CD14-positive monocyte (primary cell): ENCODE results near the gene COQ7. TPM values are rescaled to one million over a fixed set of nuclear protein-coding genes. Genes with fewer than 3 reads are reported as not detected.
A peak's percentile ranks its signal among the peaks of the same experiment; 100 is the strongest.

Experiments
- DNase-seq, 3 donors: peaks; one replicate each; pipeline ENCODE4 v3.0.0-alpha.2; 2011 to 2022
- H2AFZ ChIP-seq: 2 replicates; pipeline ENCODE4 v1.6.0; 2012; ENCODE audit warnings: mild to moderate bottlenecking, low read depth, low read length, inconsistent platforms; ENCODE audit not compliant: insufficient read depth, poor library complexity, severe bottlenecking
- H3K27ac ChIP-seq, 2 donors: 1 replicate in 1 of 2; 2 replicates in 1 of 2; pipeline ENCODE4 v1.5.1; 2012 to 2013; ENCODE audit warnings: low read length in 2 of 2, control low read depth in 1 of 2, inconsistent platforms in 1 of 2, low read depth in 1 of 2, mild to moderate bottlenecking in 1 of 2
- H3K27me3 ChIP-seq, 2 donors: one replicate each; pipeline versions ENCODE4 v1.6.0 to v1.6.1; 2011 to 2013; ENCODE audit warnings: low read length in 2 of 2; ENCODE audit not compliant: control insufficient read depth in 2 of 2, insufficient read depth in 2 of 2
- H3K36me3 ChIP-seq, 2 donors: replicated peaks in 1 of 2; 1 replicate in 1 of 2; 2 replicates in 1 of 2; pipeline versions ENCODE4 v1.5.1 to v1.6.1; 2012 to 2013; ENCODE audit warnings: low read length in 2 of 2, control low read depth in 1 of 2, inconsistent platforms in 1 of 2, mild to moderate bottlenecking in 1 of 2; ENCODE audit not compliant: insufficient read depth in 2 of 2, control insufficient read depth in 1 of 2
- H3K4me1 ChIP-seq, 2 donors: 1 replicate in 1 of 2; 2 replicates in 1 of 2; pipeline versions ENCODE4 v1.5.1 to v1.6.1; 2012 to 2013; ENCODE audit warnings: low read length in 2 of 2, control low read depth in 1 of 2, inconsistent platforms in 1 of 2, mild to moderate bottlenecking in 1 of 2, moderate library complexity in 1 of 2; ENCODE audit not compliant: insufficient read depth in 2 of 2, control insufficient read depth in 1 of 2
- H3K4me2 ChIP-seq: replicated peaks from 2 replicates; pipeline ENCODE3; 2012; ENCODE audit warnings: low read length, moderate library complexity, mild to moderate bottlenecking; ENCODE audit not compliant: poor library complexity, severe bottlenecking; ENCODE audit errors: extremely low read depth
- H3K4me3 ChIP-seq, 3 experiments: fragments of 200-600 bp in 1 of 3; sonication (generic) in 1 of 3; replicated peaks in 1 of 3; 1 replicate in 2 of 3; 2 replicates in 1 of 3; pipeline ENCODE4 v1.5.1; 2011 to 2013; ENCODE audit warnings: low read length in 3 of 3, mild to moderate bottlenecking in 3 of 3, control low read depth in 2 of 3, low read depth in 2 of 3, inconsistent platforms in 1 of 3, moderate library complexity in 1 of 3
- H3K79me2 ChIP-seq: 2 replicates; pipeline ENCODE4 v1.6.0; 2012; ENCODE audit warnings: mild to moderate bottlenecking, control low read depth, inconsistent platforms, low read length, moderate library complexity; ENCODE audit not compliant: insufficient read depth
- H3K9ac ChIP-seq: 2 replicates; pipeline ENCODE4 v1.6.0; 2017; ENCODE audit warnings: low read length, mild to moderate bottlenecking; ENCODE audit not compliant: insufficient read depth, poor library complexity, severe bottlenecking
- H3K9me3 ChIP-seq, 2 donors: replicated peaks in 1 of 2; 1 replicate in 1 of 2; 2 replicates in 1 of 2; pipeline versions ENCODE4 v1.5.1 to v1.6.1; 2012 to 2013; ENCODE audit warnings: low read length in 2 of 2, control low read depth in 1 of 2; ENCODE audit not compliant: control insufficient read depth in 1 of 2, insufficient read depth in 1 of 2
- H4K20me1 ChIP-seq: 2 replicates; pipeline ENCODE4 v1.6.0; 2012; ENCODE audit warnings: mild to moderate bottlenecking, low read length, control low read depth, moderate library complexity; ENCODE audit not compliant: insufficient read depth
- H3K27ac Mint-ChIP-seq, 7 donors: one replicate each; pipeline ENCODE4 v1.8.0; 2020; ENCODE audit warnings: mild to moderate bottlenecking in 7 of 7, mixed read lengths in 7 of 7, moderate library complexity in 6 of 7, inconsistent platforms in 2 of 7
- H3K27me3 Mint-ChIP-seq, 3 donors: one replicate each; pipeline ENCODE4 v1.8.0; 2021 to 2022; ENCODE audit warnings: low read depth in 3 of 3, mild to moderate bottlenecking in 3 of 3, mixed read lengths in 3 of 3, moderate library complexity in 3 of 3, inconsistent platforms in 1 of 3
- H3K36me3 Mint-ChIP-seq, 2 donors: one replicate each; pipeline ENCODE4 v1.8.0; 2020; ENCODE audit warnings: mixed read lengths in 2 of 2, inconsistent platforms in 1 of 2, mild to moderate bottlenecking in 1 of 2
- H3K4me1 Mint-ChIP-seq: one replicate; pipeline ENCODE4 v1.8.0; 2020; ENCODE audit warnings: mild to moderate bottlenecking, mixed read lengths
- H3K4me3 Mint-ChIP-seq, 2 donors: one replicate each; pipeline ENCODE4 v1.8.0; 2020; ENCODE audit warnings: mild to moderate bottlenecking in 2 of 2, mixed read lengths in 2 of 2, moderate library complexity in 1 of 2
- H3K9me3 Mint-ChIP-seq, 7 donors: one replicate each; pipeline ENCODE4 v1.8.0; 2020 to 2022; ENCODE audit warnings: mixed read lengths in 7 of 7, mild to moderate bottlenecking in 6 of 7, moderate library complexity in 6 of 7, inconsistent platforms in 2 of 7
- WGBS: methylation state at CpG from one replicate; pipeline ENCODE4 v1.1.5; 2013; ENCODE audit warnings: missing lambda C conversion rate; ENCODE audit not compliant: insufficient coverage; 5-methylcytosine and 5-hydroxymethylcytosine counted together
- intact Hi-C, 2 donors: fragments of 100-400 bp; cut with micrococcal nuclease; formaldehyde crosslinking; loops; one replicate each; pipeline versions ENCODE4 v1.15.0 to v1.15.1; 2023
- polyA minus RNA-seq: library from RNA; depleted of rRNA, polyadenylated mRNA; stranded (reverse); fragments of >200 nt; gene quantifications from 2 replicates; pipeline ENCODE4 v1.2.3, GENCODE V29; 2012
- polyA plus RNA-seq, 3 donors: library from polyadenylated mRNA; depleted of rRNA in 1 of 3; unstranded in 2 of 3; stranded (reverse) in 1 of 3; fragments of 300-500 nt in 2 of 3; fragments of >200 nt in 1 of 3; fragmentation: Illumina TruSeq in 2 of 3; gene quantifications; 1 replicate in 2 of 3; 2 replicates in 1 of 3; pipeline ENCODE4 v1.2.3, GENCODE V29; 2012 to 2021
- total RNA-seq, 12 experiments: library from RNA in 1 of 12; stranded (reverse) in 1 of 12; fragments of 120-200 nt in 1 of 12; gene quantifications; one replicate each; pipeline ENCODE4 v1.2.4 and lab custom pipeline; 2013 to 2026; ENCODE audit warnings: mixed read lengths in 6 of 12, inconsistent platforms in 1 of 12
- TF ChIP-seq, protein P1 (sequence below): fragments of 200-600 bp; IDR thresholded peaks from one replicate; pipeline ENCODE4 v1.8.0; 2022; ENCODE audit warnings: antibody characterized with exemption, mild to moderate bottlenecking

COQ7 gene
- 16.4 TPM for total RNA-seq (2013)
- polyA plus RNA-seq (10 to 100 TPM in 2 of 3 donors, 1 to 10 TPM in 1; 6.5 to 13.3 (median 12.2) TPM), polyA minus RNA-seq (8.5 and 16.0 TPM in 2 replicates), total RNA-seq (lab: John Stamatoyannopoulos, UW) (6.6 to 18.4 (median 11.8) reads per million in 11 experiments)

DNA sequence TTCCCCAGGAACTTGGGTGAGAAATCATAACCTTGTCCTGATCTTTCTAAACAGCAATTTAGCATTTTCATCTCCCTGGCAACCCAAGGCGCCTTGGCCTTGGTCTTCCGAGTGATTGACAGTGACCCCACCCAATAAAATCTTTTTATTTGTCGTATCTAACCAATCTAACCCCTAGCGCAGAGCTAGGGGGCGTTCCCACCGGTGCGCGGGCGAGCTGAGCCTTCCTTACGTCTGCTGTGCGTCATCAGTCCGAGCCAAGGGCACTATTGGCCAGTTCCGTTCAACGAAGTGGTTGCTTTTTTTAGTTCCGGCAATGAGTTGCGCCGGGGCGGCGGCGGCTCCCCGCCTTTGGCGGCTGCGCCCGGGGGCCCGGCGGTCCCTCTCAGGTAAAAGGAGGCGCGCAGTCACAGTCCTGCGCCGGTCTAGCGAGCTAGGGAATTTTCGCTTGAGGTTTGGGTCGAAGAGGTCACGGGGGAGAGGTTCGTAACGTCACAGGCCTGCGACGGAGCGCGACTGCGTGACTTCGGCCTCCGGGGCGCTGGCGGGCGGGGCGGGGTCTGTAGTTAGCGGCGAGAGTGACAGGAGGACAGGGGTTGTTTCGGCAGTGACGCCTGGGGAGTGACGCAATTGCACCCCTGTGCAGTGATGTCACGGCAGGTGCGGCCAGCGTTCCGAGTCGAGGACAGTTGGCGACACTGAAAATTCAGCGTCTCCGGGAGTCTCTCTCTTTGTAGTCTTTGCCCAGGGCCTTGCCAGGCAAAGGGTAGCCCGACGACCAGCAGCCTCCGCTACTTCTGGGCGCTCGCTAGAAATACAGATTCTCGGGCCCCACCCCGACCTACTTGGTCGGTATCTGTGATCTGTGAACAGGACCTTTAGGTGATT, at the start of gene COQ7:
TSS of gene COQ7 (plus strand) at position 266 of the 888 bp plus-strand sequence. CDS start at position 317, 51 bp downstream.
- Histone ChIP-seq H3K27ac (peak within 1 kb of the TSS; percentile 92 to 99), H3K4me2 (peak within 1 kb of the TSS; percentile 83), H3K27me3 (no peaks in the 10 kb centered on the region), H3K4me3 (peak within 1 kb of the TSS; percentile 61 to 85 (median 76)), H3K36me3 (no peaks in the 10 kb centered on the region), H3K79me2 (peaks cover 16% of the 10 kb centered on the region), H3K9me3 (no peaks in the 10 kb centered on the region), H3K4me1 (peaks cover 19 to 21% of the 10 kb centered on the region in 2 donors), H3K9ac (peak within 1 kb of the TSS; percentile 98), H2AFZ (peak within 1 kb of the TSS; percentile 81), H4K20me1 (no peaks in the 10 kb centered on the region)
- intact Hi-C loops: loop anchor here in 1 of 2 donors (5.0 to 10.0 kb wide), 4 partner anchors 265 to 647 kb away; partner anchors contain the start of genes ARL6IP1, CCP110, GDE1 and IQCK
- Mint-ChIP-seq H3K27me3 (peaks cover 0 to 3% (median 2%) of the 10 kb centered on the region in 3 donors), H3K27ac (peak within 1 kb of the TSS; percentile 98 to 99 (median 99)), H3K4me3 (peak within 1 kb of the TSS; percentile 82 to 89), H3K36me3 (peaks cover 5 to 8% of the 10 kb centered on the region in 2 donors), H3K9me3 (no peaks in the 10 kb centered on the region), H3K4me1 (peaks cover 17% of the 10 kb centered on the region)
- TF ChIP-seq, protein P1, sequence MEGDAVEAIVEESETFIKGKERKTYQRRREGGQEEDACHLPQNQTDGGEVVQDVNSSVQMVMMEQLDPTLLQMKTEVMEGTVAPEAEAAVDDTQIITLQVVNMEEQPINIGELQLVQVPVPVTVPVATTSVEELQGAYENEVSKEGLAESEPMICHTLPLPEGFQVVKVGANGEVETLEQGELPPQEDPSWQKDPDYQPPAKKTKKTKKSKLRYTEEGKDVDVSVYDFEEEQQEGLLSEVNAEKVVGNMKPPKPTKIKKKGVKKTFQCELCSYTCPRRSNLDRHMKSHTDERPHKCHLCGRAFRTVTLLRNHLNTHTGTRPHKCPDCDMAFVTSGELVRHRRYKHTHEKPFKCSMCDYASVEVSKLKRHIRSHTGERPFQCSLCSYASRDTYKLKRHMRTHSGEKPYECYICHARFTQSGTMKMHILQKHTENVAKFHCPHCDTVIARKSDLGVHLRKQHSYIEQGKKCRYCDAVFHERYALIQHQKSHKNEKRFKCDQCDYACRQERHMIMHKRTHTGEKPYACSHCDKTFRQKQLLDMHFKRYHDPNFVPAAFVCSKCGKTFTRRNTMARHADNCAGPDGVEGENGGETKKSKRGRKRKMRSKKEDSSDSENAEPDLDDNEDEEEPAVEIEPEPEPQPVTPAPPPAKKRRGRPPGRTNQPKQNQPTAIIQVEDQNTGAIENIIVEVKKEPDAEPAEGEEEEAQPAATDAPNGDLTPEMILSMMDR: no peak
- WGBS: 0% methylated on average over 68 of the region's 68 CpGs
- DNase-seq: peak; percentile 100

DNA sequence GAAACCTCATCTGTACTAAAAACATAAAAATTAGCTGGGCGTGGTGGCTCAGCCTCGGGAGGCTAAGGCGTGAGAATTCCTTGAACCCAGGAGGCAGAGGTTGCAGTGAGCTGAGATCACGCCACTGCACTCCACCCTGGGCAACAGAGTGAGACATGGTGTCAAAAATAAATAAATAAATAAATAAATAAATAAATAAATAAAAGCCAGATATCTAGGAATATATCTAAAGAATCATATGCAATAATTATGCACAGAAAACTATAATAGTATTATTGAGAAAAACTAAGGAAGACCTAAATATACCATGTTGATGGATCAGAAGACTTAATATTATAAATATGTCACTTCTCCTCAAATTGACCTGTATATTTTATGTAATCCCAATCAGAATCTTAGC, 46.7 kb upstream of the COQ7 start:
- no peak for DNase-seq
- peaks cover 0 to 5% (median 0%) of the 10 kb centered on the region in 3 donors for H3K27me3 Mint-ChIP-seq
- peaks cover 0 to 4% (median 0%) of the 10 kb centered on the region in 7 donors for H3K9me3 Mint-ChIP-seq
- H3K36me3 ChIP-seq: no peaks in the 10 kb centered on the region
- H3K9ac ChIP-seq: no peak overlapping the region
- no peaks in the 10 kb centered on the region for H3K4me1 ChIP-seq
- H3K4me3 Mint-ChIP-seq: no peak overlapping the region
- no peak overlapping the region for H2AFZ ChIP-seq
- H4K20me1 ChIP-seq: no peaks in the 10 kb centered on the region
- H3K27me3 ChIP-seq: no peaks in the 10 kb centered on the region
- no peak overlapping the region for H3K27ac Mint-ChIP-seq
- H3K27ac ChIP-seq: no peak overlapping the region
- TF ChIP-seq, protein P1: no peak
- no peak overlapping the region for H3K4me2 ChIP-seq
- no peaks in the 10 kb centered on the region for H3K9me3 ChIP-seq
- 94% methylated on average over 3 of the region's 4 CpGs for WGBS
- no peaks in the 10 kb centered on the region for H3K79me2 ChIP-seq
- H3K4me1 Mint-ChIP-seq: no peaks in the 10 kb centered on the region
- no peak overlapping the region for H3K4me3 ChIP-seq
- intact Hi-C loops: no loop called here
- H3K36me3 Mint-ChIP-seq: no peaks in the 10 kb centered on the region
